KOPT-K1 (cell line): ENCODE measurements around the gene HYAL4.
"Not testable (repeated sequence)": the region's sequence is repeated elsewhere in the genome, so short reads cannot be mapped to it uniquely, and the experiment has no call there.

Source experiments
- H3K27ac ChIP-seq: fragments of 200-600 bp; sonication (generic); 2 replicates; pipeline ENCODE4 v1.5.1; 2016; ENCODE audit warnings: antibody characterized with exemption, mild to moderate bottlenecking, low read depth, low read length; ENCODE audit not compliant: poor library complexity, severe bottlenecking
- H3K36me3 ChIP-seq: fragments of 200-600 bp; sonication (generic); 2 replicates; pipeline ENCODE4 v1.5.1; 2017; ENCODE audit warnings: antibody characterized with exemption, mild to moderate bottlenecking, low read length, moderate library complexity; ENCODE audit not compliant: insufficient read depth
- H3K9me3 ChIP-seq: fragments of 200-600 bp; sonication (generic); 2 replicates; pipeline ENCODE4 v1.5.1; 2017; ENCODE audit warnings: antibody characterized with exemption, low read length, mild to moderate bottlenecking; ENCODE audit not compliant: insufficient read depth, poor library complexity, severe bottlenecking

Gene HYAL4

GRCh38 chr7:123864012-123864411 lies 19.0 kb downstream of the HYAL4 start:
- H3K36me3 ChIP-seq: no peaks in the 10 kb centered on the region
- no peak overlapping the region for H3K27ac ChIP-seq
- no peaks in the 10 kb centered on the region for H3K9me3 ChIP-seq

DNA sequence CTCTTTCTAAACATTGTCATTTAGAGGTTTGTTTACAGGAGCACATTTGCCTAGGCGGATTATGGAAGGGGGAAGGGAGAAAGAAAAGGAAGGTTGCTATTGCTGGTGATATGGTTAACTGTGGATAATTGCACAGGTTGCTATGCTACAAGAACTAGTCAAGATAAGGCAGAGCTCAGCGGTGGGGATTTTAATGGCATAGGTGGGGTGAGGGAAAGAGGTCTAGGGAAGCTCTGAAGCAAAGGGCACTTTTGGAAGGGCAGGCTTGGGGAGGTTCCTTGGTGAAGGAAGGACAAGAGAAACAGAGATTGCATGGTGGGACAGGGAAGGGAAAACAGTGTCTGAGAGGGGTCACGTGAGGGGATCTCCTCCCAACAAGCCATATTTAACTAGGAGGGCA lies 19.5 kb downstream of the HYAL4 start:
- Histone ChIP-seq H3K9me3 (no peaks in the 10 kb centered on the region), H3K36me3 (no peaks in the 10 kb centered on the region), H3K27ac (no peak overlapping the region)

GRCh38 chr7:123864966-123865365 lies 20.0 kb downstream of the HYAL4 start:
- Histone ChIP-seq H3K36me3 (no peaks in the 10 kb centered on the region), H3K27ac (no peak overlapping the region), H3K9me3 (no peaks in the 10 kb centered on the region)

- Histone ChIP-seq H3K9me3 (no peaks in the 10 kb centered on the region), H3K27ac (no peak overlapping the region), H3K36me3 (no peaks in the 10 kb centered on the region)
Measured at GRCh38 chr7:123865517-123866117, 20.6 kb downstream of the HYAL4 start.

- H3K36me3 ChIP-seq: no peaks in the 10 kb centered on the region
- no peaks in the 10 kb centered on the region for H3K9me3 ChIP-seq
- no peak overlapping the region for H3K27ac ChIP-seq
Measured at GRCh38 chr7:123867225-123867624, 22.3 kb downstream of the HYAL4 start.

GRCh38 chr7:123871998-123872867 lies 27.3 kb downstream of the HYAL4 start:
- no peaks in the 10 kb centered on the region for H3K9me3 ChIP-seq
- no peaks in the 10 kb centered on the region for H3K36me3 ChIP-seq
- no peak overlapping the region for H3K27ac ChIP-seq

DNA sequence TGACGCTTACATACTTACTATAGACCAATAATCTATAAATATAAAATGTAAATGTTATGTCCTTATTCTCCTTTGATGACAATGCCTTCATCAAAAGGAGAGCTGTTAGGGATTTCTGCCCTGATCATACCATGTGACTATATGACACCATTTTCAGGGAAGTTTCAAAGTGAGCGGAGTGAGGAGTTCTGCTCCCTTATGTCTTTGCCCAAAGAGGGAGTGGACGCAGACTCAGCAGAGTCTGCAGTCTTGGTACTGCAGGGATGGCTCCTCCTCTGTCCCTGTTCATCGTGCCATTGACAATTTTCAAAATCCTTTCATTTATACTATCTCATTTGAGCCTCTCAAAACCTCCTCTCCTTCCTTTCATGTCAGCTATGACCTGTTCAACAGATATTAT lies 27.9 kb downstream of the HYAL4 start:
- H3K27ac ChIP-seq: no peak overlapping the region
- no peaks in the 10 kb centered on the region for H3K9me3 ChIP-seq
- no peaks in the 10 kb centered on the region for H3K36me3 ChIP-seq

GRCh38 chr7:123876557-123877256 lies 31.7 kb downstream of the HYAL4 start:
- Histone ChIP-seq H3K9me3 (no peaks in the 10 kb centered on the region), H3K36me3 (no peaks in the 10 kb centered on the region), H3K27ac (no peak overlapping the region)

DNA sequence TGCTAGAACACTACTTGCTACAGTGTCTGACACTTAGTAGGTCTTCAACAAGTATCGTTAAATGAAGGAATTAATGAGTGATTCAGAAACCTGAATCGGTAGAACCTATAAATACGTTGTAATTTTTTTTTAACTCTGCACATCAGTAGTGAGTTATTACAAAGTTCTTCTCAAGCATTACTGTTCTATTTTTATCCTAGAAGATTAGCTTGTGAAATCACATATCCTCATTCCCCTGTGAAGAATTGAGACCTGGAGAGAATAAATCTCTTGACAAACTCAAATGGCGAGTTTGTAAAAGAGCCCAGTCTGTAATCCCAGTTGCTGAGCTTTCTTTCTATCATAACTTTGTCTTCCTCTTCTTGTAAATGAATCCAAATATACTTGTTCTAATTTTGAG lies 34.7 kb downstream of the HYAL4 start:
- Histone ChIP-seq H3K36me3 (no peaks in the 10 kb centered on the region), H3K27ac (no peak overlapping the region), H3K9me3 (no peaks in the 10 kb centered on the region)

DNA sequence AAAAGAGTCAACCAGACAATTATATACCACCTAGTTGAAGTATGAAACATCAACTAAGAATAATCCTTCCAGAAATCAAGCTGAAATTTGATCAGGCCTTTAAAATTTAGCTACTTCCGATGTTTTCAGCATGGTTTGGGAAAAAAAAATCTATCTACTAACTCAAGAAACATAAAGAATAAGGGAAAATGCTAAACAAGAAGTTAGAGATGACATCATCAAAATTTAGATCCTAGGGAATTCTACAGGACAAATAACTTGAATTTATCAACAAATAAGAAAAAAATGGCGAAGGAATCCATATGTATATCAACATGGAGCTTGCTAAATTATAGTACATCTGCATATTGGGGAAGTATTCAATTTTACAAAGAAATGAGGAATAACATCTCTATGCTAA lies 36.3 kb downstream of the HYAL4 start:
- no peaks in the 10 kb centered on the region for H3K36me3 ChIP-seq
- no peaks in the 10 kb centered on the region for H3K9me3 ChIP-seq
- no peak overlapping the region for H3K27ac ChIP-seq

GRCh38 chr7:123883154-123883553 lies 38.2 kb downstream of the HYAL4 start:
- H3K36me3 ChIP-seq: no peaks in the 10 kb centered on the region
- H3K27ac ChIP-seq: no peak overlapping the region
- H3K9me3 ChIP-seq: no peaks in the 10 kb centered on the region

- Histone ChIP-seq H3K9me3 (no peaks in the 10 kb centered on the region), H3K27ac (no peak overlapping the region), H3K36me3 (no peaks in the 10 kb centered on the region)
Measured at GRCh38 chr7:123888192-123888591, 43.2 kb downstream of the HYAL4 start.

- not testable (repeated sequence) for H3K27ac ChIP-seq, H3K36me3 ChIP-seq, H3K9me3 ChIP-seq
Measured at GRCh38 chr7:123894753-123895152, 49.8 kb downstream of the HYAL4 start.

DNA sequence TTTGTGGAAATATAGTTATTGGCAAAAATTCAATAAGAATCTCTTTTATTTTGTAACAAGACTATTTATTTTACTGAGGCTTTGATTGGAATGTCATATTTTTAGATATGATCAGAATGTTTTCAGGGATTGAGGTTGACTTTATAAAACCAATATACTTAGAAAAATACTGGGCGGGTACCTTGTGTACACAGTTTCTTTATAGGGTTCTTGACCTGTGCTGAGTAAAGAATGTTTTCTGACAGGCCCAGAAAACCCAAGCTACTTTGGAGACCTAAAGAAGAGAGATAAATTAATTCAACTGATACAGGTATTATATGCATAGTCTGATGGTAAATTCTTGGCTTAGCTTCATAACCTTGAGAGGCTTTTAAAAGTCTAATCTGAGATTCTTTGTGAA lies 56.1 kb downstream of the HYAL4 start:
- Histone ChIP-seq H3K36me3 (no peaks in the 10 kb centered on the region), H3K27ac (no peak overlapping the region), H3K9me3 (peaks cover 6% of the 10 kb centered on the region)

GRCh38 chr7:123905714-123906113 lies 60.7 kb downstream of the HYAL4 start:
- peaks cover 6% of the 10 kb centered on the region for H3K9me3 ChIP-seq
- no peaks in the 10 kb centered on the region for H3K36me3 ChIP-seq
- H3K27ac ChIP-seq: no peak overlapping the region
